T47D (cell line): ENCODE data around the gene NGRN.
A peak's percentile ranks its signal among the peaks of the same experiment; 100 is the strongest.
"Not testable (repeated sequence)": the region's sequence is repeated elsewhere in the genome, so short reads cannot be mapped to it uniquely, and the experiment has no call there.

Experiments
- DNase-seq, 2 experiments: peaks; one replicate each; pipeline versions ENCODE4 v3.0.0 to v3.0.0-alpha.2; 2011 to 2012; ENCODE audit warnings: low read depth in 1 of 2, low spot score in 1 of 2
- JUND ChIP-seq: IDR thresholded peaks from 2 replicates; pipeline ENCODE4 v1.6.1; 2012; ENCODE audit warnings: low read depth
- in situ Hi-C: cut with HindIII; loops from 2 replicates; pipeline ENCODE4 v1.10.0; 2016; ENCODE audit warnings: low sequenced_read_pairs, low pct_unique_long_range_greater_than_20kb

The NGRN gene

GRCh38 chr15:90243943-90244639, 21.4 kb upstream of the NGRN start:
- in situ Hi-C loops: no loop called here
- no peak for DNase-seq
- TF ChIP-seq JUND: no peak

GRCh38 chr15:90248789-90249202, 16.7 kb upstream of the NGRN start:
- no peak for TF ChIP-seq JUND
- in situ Hi-C loops: no loop called here
- no peak for DNase-seq

- peak; percentile 82 to 90 for DNase-seq
- in situ Hi-C loops: no loop called here
- no peak for TF ChIP-seq JUND
Observed at GRCh38 chr15:90249203-90249863, 16.1 kb upstream of the NGRN start, which contains the start of gene TTLL13. TTLL13 (plus strand) TSS chr15:90249556; CDS start chr15:90250631, 1,075 bp downstream.

GRCh38 chr15:90257776-90258175, 7.7 kb upstream of the NGRN start:
- DNase-seq: no peak
- TF ChIP-seq JUND: no peak
- in situ Hi-C loops: no loop called here

DNA sequence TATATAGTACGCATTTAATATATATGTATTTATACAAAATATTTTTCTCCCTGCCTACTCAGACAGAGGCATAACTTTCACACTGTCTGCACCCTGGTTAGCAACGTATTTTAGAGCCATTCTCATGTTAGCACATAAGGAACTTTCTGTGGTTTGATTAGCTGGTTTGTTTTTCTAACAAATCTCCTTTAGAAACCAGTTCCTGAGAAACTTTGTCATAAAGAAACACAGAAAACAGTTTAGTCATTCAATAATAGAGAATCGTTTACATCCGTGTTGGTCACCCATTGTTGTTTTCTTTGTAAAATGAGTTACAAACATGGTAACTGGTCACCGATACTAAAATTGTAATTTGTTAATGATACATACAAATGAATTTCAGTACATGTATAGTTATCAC, 5.9 kb upstream of the NGRN start:
- no peak for DNase-seq
- no peak for TF ChIP-seq JUND
- in situ Hi-C loops: no loop called here

GRCh38 chr15:90260731-90261130, 4.7 kb upstream of the NGRN start:
- in situ Hi-C loops, DNase-seq: not testable (repeated sequence)

DNA sequence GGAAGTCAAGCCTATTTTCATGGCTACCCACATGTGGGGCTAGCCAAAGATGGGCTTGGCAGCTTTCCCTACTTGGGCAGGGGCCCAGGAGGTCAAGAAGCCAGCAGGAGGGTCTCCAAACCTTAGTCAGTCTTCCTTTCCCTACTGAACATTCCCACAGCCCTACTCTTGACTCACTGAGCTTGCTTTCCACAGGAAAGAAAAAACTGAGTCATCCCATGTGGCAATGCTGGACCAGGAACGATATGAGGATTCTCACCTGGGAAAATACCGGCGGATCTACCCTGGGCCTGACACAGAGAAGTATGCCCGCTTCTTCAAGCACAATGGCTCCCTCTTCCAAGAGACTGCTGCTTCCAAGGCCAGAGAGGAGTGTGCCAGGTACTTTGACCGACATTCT, 3.7 kb upstream of the NGRN start:
- in situ Hi-C loops: no loop called here
- DNase-seq: no peak
- no peak for TF ChIP-seq JUND

DNA sequence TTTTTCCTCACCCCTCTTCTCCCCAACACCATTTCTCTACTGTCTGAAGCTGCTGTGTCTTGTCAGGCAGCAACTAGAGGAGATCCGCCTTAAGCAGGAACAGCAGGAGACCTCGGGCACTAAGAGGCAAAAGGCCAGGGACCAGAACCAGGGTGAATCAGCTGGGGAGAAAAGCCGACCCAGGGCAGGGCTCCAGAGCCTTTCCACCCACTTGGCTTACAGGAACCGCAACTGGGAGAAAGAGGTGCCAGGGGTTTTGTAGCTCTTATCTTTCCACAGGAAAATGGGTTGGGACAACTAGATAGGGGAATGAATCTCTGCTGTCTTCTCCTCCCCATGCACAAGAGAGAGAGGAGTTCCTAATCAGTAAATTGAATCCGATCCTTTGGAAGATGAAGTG, 3.0 kb upstream of the NGRN start:
- DNase-seq: no peak
- in situ Hi-C loops: no loop called here
- TF ChIP-seq JUND: no peak

DNA sequence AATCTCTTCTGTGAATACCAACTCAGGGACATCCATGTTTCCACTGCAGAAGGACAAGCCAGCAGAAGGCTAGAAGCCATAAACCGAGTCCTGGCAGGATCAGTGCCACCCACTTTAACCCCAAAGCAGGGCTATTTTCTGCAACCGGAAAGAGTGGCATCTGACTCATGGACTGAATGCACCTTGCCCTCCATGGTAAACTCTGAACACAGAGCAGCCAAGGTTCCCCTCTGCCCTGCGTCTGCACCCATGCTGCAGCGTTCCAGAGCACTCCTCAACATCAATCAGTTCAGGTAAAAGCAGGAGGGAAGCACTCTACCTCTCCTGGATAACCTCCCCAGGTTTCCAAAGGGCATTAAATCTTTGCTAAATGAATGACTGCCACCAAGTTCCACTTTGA, 801 bp upstream of the NGRN start:
- TF ChIP-seq JUND: no peak
- in situ Hi-C loops: no loop called here
- DNase-seq: no peak

- in situ Hi-C loops: no loop called here
- peak in 1 of 2 experiments; percentile 47 for DNase-seq
- TF ChIP-seq JUND: no peak
Observed at GRCh38 chr15:90266061-90266431, 574 bp downstream of the NGRN start.

GRCh38 chr15:90266485-90266884, 1.0 kb downstream of the NGRN start:
- no peak for TF ChIP-seq JUND
- no peak for DNase-seq
- in situ Hi-C loops: no loop called here

DNA sequence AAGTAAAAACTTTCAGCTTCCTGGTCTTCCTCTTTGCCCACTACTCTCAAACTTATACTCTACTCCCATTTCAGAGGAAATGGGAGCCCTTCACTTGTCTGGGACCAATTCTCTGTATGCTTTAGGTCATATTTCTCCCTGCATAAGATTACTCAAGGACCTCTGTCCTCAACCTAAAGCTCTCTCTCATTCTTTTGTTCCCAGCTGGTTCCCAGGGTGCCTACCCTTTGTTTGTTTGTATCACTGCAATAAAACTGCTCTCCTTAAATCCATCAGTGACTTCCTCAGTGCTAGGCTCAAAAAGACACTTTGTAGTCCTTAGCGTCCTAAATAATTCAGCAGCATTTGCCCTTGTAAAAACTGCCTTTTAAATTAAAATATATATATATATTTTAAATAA, 2.9 kb downstream of the NGRN start:
- no peak for TF ChIP-seq JUND
- in situ Hi-C loops: no loop called here
- DNase-seq: no peak

DNA sequence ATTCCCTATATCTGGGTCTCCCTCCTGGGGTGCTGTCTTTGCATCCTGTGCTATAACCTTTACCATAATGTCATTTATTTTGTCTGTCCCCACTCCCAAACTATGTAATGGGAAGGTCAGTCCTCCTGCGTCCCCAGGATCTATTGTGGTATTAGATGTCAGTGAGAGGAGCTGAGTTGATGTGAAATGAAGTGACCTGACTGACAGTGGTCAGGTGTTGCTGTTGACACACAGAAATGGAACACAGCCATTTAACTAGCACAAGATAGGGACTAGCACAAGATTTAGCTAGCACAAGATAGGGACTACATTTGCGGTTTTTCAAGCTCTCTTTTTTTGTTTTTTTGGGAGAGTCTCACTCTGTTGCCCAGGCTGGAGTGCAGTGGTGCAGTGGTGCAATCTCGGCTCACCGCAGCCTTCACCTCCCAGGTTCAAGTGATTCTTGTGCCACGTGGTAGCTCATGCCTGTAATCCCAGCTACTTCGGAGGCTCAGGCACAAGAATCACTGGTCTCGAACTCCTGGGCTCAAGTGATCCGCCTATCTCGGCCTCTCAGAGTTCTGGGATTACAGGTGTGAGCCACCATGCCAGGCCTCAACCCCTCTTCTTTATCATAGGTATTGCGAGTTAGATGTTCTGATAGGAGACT, 5.2 kb downstream of the NGRN start:
- no peak for TF ChIP-seq JUND
- DNase-seq: no peak
- in situ Hi-C loops: no loop called here
